GM12874 (cell line): ENCODE measurements around the gene ADAD2.

Experiments
- TF ChIP-seq, protein P1 (sequence below): IDR thresholded peaks from 2 replicates; pipeline ENCODE4 v1.5.1; 2011; ENCODE audit warnings: low read depth, mild to moderate bottlenecking, control low read depth, low read length, moderate library complexity; ENCODE audit not compliant: insufficient read depth

The ADAD2 gene

DNA sequence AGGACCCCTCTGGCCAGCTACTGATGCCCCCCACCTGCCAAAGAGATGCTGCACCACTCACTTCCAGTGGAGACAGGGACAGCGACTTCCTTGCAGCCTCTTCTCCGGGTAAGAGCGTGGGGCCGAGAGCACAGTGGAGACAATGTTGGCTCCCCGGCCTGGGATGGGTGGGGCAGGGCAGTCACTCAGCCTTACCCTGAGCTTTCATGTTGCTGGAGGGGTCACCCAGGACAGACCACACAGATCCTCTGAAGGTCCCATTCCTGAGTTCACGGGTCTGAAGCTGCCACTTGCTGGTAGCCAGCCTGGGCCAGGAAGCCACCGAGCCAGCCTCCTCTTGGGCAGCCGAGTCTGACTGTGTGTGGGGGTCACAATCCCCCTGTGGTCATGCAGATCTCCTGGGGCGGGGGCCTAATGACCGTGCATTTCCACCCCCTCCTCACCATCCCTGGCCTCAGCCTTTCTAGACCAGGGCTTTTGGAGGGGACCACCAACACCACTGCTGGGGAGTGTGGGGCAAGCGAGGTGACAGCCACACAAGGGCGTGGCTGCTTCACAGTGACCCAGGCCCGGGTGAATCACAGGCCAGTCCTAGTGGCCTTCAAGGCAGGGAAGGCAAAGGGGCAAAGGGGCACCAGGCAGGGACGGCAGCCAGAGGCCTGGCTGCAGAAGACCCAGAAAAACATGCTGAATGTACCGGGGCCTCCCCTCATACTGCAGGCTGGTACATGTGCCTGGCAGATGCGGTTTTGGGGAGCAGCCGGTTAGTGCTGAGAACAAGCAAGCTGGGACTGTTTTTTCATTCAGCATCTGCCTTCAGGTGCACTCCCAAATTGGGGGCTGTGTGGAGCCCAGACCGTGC, 14.5 kb upstream of the ADAD2 start:
- TF ChIP-seq, protein P1, sequence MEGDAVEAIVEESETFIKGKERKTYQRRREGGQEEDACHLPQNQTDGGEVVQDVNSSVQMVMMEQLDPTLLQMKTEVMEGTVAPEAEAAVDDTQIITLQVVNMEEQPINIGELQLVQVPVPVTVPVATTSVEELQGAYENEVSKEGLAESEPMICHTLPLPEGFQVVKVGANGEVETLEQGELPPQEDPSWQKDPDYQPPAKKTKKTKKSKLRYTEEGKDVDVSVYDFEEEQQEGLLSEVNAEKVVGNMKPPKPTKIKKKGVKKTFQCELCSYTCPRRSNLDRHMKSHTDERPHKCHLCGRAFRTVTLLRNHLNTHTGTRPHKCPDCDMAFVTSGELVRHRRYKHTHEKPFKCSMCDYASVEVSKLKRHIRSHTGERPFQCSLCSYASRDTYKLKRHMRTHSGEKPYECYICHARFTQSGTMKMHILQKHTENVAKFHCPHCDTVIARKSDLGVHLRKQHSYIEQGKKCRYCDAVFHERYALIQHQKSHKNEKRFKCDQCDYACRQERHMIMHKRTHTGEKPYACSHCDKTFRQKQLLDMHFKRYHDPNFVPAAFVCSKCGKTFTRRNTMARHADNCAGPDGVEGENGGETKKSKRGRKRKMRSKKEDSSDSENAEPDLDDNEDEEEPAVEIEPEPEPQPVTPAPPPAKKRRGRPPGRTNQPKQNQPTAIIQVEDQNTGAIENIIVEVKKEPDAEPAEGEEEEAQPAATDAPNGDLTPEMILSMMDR: no peak

DNA sequence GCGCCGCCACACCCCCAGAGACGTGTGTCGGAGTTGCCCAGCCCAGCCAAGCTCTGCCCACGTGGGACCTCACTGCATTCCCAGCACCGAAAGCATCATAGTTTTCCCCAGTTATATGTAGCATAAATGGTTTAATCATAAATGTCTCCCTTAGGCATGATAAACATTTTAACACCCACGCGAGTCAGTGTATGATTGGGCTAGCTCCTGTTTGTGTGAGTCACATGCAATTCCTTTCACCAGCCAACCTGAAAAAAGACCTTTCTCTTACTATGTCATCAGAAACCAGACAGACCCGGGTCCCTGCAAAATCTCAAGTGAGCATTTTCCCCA, 13.2 kb upstream of the ADAD2 start:
- TF ChIP-seq, protein P1: no peak

DNA sequence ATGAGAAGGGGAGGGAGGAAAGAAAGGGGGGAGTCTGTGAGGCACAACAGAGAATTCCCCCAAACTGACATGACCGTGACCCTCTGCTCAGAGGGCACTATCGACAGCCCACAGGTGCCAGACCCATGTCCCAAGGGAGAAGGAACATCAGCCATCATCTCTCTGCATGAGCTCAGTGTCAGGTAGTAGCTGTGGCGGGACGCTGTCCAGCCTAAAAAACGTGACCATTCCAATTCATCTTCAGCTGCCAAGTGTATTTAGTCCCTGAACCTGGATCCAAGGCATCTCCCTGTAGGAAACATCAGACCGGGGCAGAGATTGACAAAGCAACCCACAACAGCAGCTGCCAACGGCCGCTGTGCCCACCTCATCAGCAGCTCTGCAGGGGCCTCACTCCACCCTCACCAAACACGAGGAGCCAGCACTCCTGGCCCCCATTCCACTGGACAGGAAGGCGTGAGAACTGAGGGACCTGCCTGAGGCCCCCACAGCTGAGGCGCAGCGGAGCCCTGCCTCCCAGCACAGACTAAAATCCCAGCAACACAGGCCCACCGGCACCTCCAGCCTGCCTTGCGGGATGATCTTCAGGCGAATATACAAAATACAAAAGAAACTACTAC, 12.7 kb upstream of the ADAD2 start:
- TF ChIP-seq, protein P1: no peak

DNA sequence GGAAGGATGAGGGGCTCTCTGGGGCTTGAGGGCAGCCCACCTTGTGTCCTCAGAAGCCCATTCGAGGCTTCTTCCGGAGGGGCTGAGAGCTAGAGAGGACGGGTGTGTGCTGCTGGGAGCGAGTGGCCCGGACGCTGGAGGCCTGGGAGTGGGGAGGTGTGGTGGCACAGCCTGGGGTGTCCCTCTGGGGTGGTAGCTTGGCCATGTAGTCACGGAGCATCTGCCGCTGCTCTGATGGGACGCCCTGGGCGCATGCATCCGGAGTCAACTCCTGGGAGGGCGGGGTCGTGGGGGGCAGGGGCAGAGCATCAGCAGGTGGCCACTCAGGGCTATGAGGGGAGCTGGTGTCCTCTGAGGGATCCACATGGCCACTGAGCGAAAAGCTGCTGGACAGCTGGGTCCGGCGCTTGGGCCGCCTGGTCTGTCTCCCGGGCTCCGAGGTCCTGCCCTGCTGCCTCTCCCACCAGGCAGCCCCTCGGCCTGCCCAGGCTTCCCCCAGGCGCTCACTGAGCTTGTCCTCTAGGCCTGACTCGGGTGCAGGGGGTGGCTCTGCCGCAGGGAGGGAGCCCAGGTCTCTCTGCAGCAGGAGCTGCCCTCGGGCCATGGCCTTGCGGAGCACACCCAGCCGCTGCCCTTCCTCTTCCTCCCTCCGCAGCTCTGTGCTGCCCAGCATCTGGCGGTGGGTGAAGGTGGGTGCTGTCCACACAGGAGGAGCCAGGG, 11.9 kb upstream of the ADAD2 start:
- TF ChIP-seq, protein P1: no peak

DNA sequence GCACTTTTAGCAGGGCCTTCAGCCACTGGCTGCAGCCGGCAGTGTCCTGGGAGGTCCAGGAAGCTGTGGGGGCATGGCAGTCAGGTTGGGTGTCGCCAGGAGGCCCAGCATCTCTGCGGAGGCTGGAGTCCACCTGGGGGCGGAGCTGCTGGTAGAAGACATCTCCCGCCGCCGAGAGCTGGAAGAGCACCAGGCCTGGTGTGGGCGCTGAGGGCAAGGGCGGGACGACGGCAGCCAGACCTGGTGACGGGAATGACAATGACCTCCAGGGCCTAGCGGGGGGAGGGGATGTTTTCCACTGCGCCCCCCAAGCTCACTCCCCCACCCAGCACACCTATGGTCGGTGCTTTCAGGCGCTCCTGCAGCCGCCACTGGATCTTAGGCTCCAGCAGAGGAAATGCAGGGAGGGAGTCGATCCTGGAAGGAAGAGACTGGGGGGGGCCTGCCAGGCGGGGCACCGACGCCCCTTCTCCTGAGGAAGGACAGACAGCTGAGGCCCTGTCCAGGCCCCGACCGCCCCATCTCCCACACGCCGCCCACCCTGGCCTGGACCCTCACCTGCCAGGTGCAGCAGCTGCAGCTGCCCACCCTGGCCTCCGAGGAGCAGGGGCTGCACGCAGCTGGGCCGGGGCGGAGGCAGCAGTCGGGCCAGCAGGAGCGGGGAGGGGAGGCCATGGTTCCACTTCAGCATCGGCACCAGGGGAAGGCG, 11.2 kb upstream of the ADAD2 start:
- TF ChIP-seq, protein P1: no peak

DNA sequence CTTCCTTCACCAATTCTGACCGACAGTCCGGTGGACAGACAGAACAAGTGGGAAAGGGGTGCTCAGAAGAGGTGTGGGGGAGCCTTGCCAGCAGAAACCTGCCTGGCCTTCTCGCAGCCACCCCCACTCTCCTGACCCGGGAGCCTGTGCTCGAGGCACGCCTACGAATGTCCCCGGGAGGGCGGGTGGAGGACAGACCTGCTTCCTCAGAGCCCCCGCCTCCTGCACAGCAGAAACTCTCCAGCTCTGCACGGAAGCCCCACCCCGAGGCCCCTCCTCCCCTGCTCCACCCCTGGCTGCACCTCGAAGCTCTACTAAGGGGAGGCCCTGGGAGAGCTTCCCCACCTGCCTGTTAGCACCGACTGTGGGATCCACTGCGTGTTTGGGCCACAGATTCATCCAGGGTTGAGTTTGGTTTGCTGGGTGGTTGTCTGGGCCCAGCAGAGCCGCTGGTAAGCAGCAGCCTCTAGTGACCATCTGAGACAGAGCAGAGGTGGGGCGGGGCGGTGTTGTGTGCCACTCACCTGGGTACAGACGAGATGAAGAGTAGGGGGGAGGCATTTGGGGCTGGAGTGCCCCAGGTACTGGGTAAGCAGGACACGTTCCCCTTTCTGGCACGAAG, 10.3 kb upstream of the ADAD2 start:
- TF ChIP-seq, protein P1: no peak
